WI38 (cell line): ENCODE results near the gene C11orf42.

Experiments
- H3K4me3 ChIP-seq: 2 replicates; pipeline ENCODE4 v1.5.1; 2011; ENCODE audit warnings: low read depth, mild to moderate bottlenecking, control low read depth, low read length
- CTCF ChIP-seq: IDR thresholded peaks from 2 replicates; pipeline ENCODE4 v1.5.1; 2012; ENCODE audit warnings: low read depth, mild to moderate bottlenecking, control low read depth, low read length

C11orf42 gene

GRCh38 chr11:6205366-6205765, at the start of gene C11orf42:
Gene C11orf42 (plus strand): TSS chr11:6205557. CDS start chr11:6205616, 59 bp downstream.
- H3K4me3 ChIP-seq = no peak within 1 kb of the TSS
- no peak for TF ChIP-seq CTCF

DNA sequence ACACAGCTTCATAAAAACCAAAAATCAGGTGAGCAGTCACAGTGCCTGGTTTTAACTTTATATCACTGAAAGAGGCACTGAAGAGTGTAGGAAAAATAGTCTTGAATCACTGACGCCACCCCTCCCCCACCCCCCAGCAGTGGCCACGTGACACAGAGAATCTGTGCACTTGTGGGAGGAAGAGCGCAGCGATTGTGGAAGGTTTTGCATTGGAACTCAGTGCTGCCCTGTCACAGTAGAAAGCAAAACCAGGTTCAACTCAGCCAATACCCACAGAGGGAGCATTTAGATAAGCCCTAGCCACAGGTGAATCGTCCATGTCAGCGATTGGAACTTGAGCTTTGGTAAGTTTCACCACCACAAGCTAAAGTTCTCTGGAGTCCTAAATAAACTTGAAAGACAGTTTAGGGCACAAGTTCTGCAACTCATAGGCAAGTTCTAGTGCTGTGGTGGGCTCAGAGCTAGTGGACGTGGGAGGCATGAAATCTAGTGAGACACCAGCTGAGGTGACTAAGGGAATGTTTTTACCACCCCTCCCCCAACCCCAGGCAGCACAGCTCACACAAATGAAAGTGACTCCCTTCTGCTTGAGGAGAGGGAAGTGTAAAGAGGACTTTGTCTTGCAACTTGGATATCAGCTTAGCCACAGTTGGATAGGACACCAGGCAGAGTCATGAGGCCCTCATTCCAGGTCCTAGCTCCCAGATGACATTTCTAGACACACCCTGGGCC, 48.6 kb upstream of the C11orf42 start:
- TF ChIP-seq CTCF = no peak
- H3K4me3 ChIP-seq = no peak overlapping the region

GRCh38 chr11:6170226-6170625, 35.1 kb upstream of the C11orf42 start, which contains the start of gene OR52B2:
Gene OR52B2 (minus strand): TSS chr11:6170326. CDS start chr11:6170326, 0 bp downstream.
- no peak for TF ChIP-seq CTCF

DNA sequence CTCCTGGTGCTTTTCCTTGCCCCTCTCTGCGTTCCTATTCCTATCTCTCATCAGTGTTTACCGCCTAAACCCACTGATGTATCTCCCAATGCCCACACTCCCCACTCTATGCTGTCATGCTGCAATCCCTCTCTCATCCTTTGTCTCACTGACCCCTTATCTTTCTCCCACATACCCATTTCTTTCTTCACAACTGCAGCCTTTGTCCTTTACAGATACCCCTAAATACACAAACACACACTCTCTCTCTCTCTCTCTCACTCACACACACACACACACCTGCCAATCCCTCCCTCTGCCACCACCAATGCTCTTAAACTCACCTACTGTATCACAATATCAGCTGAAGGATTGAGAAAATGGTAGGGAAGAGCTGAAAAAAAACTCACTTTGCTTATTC, 29.9 kb upstream of the C11orf42 start:
- H3K4me3 ChIP-seq = no peak overlapping the region
- no peak for TF ChIP-seq CTCF

More at GRCh38 chr11:6170226-6170625, 35.1 kb upstream of the C11orf42 start, which contains the start of gene OR52B2:
- no peak within 1 kb of the TSS for H3K4me3 ChIP-seq

DNA sequence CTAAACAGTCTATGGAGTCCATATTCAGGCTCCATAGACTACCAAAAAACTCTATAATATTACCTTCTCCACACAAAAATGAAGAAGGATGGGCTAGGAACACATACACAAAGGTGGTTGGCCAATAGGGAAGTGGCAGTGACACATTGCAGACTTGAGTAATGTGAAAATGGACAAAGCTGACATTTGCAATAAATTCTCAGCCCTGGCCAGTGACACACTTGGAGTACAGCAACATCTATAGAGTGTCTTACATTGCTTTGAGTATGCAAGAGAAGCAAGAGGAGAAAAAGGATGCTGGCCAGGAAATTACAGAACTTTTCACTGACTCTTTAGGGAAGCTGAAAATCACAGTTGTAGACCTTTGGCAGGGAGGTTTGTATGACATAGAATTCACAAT, 13.6 kb upstream of the C11orf42 start:
- no peak for TF ChIP-seq CTCF

GRCh38 chr11:6194065-6194581, 11.2 kb upstream of the C11orf42 start:
- H3K4me3 ChIP-seq = no peak overlapping the region
- no peak for TF ChIP-seq CTCF

More for the DNA sequence above, 13.6 kb upstream of the C11orf42 start:
- no peak overlapping the region for H3K4me3 ChIP-seq

DNA sequence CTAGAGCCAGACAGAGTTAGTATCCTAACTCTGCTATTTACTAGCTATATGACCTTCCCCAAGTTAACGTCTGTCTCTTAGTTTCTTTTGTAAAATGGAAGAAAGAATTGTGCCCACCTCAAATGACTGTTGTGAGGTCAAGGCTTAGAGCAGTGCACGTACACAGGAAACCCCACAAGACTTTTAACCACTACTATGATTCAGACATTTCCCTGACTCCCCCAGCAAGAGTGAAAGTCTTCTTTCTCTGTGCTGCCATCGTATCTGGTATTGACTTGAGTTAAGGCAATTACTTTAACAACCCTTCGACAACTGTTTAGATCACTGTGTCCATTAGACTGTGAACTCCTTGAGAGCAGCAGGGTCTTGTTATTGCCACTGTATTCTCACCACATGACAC, 9.0 kb upstream of the C11orf42 start:
- no peak for TF ChIP-seq CTCF
- no peak overlapping the region for H3K4me3 ChIP-seq
